GM19328 (cell line): ENCODE measurements around the gene ZCWPW1.
A peak's percentile ranks its signal among the peaks of the same experiment; 100 is the strongest.

Source experiments
- ATAC-seq: cut with Tn5 transposase; IDR thresholded peaks from one replicate; pipeline ENCODE4 v1.9.1; 2021; ENCODE audit warnings: mild to moderate bottlenecking, moderate library complexity; ENCODE audit not compliant: unreplicated experiment

The ZCWPW1 gene

GRCh38 chr7:100428199-100428966, at the start of gene ZCWPW1:
Gene ZCWPW1, minus strand, starts transcription at chr7:100428703. Its CDS starts 8,054 bp downstream, at chr7:100420649.
- ATAC-seq: peak; percentile 30

- no peak for ATAC-seq
Observed at GRCh38 chr7:100477871-100478267, 49.4 kb upstream of the ZCWPW1 start.

- no peak for ATAC-seq
Observed at GRCh38 chr7:100476903-100477870, 48.7 kb upstream of the ZCWPW1 start.

GRCh38 chr7:100476101-100476780, 47.7 kb upstream of the ZCWPW1 start:
- ATAC-seq: no peak

- ATAC-seq: no peak
Observed at GRCh38 chr7:100475549-100475948, 47.0 kb upstream of the ZCWPW1 start.

GRCh38 chr7:100472854-100473499, 44.5 kb upstream of the ZCWPW1 start:
- ATAC-seq: no peak

- no peak for ATAC-seq
Observed at GRCh38 chr7:100472121-100472851, 43.8 kb upstream of the ZCWPW1 start.

GRCh38 chr7:100471021-100471420, 42.5 kb upstream of the ZCWPW1 start:
- ATAC-seq: no peak

- no peak for ATAC-seq
Observed at GRCh38 chr7:100469227-100470044, 40.9 kb upstream of the ZCWPW1 start.

- no peak for ATAC-seq
Observed at GRCh38 chr7:100467638-100468373, 39.3 kb upstream of the ZCWPW1 start.

GRCh38 chr7:100466653-100467605, 38.4 kb upstream of the ZCWPW1 start:
- ATAC-seq: no peak

- ATAC-seq: no peak
Observed at GRCh38 chr7:100465702-100466311, 37.3 kb upstream of the ZCWPW1 start.

GRCh38 chr7:100465299-100465698, 36.8 kb upstream of the ZCWPW1 start:
- ATAC-seq: no peak

GRCh38 chr7:100464791-100465190, 36.3 kb upstream of the ZCWPW1 start:
- no peak for ATAC-seq

- no peak for ATAC-seq
Observed at GRCh38 chr7:100464210-100464660, 35.7 kb upstream of the ZCWPW1 start, which contains the start of gene SPACDR. Gene SPACDR, minus strand, starts transcription at chr7:100464260. Its CDS starts 235 bp downstream, at chr7:100464025.

- no peak for ATAC-seq
Observed at GRCh38 chr7:100457033-100457432, 28.5 kb upstream of the ZCWPW1 start.

- ATAC-seq: no peak
Observed at GRCh38 chr7:100456562-100456961, 28.1 kb upstream of the ZCWPW1 start.
